ENCODE measurements around the gene PRMT3.

Gene PRMT3

DNA sequence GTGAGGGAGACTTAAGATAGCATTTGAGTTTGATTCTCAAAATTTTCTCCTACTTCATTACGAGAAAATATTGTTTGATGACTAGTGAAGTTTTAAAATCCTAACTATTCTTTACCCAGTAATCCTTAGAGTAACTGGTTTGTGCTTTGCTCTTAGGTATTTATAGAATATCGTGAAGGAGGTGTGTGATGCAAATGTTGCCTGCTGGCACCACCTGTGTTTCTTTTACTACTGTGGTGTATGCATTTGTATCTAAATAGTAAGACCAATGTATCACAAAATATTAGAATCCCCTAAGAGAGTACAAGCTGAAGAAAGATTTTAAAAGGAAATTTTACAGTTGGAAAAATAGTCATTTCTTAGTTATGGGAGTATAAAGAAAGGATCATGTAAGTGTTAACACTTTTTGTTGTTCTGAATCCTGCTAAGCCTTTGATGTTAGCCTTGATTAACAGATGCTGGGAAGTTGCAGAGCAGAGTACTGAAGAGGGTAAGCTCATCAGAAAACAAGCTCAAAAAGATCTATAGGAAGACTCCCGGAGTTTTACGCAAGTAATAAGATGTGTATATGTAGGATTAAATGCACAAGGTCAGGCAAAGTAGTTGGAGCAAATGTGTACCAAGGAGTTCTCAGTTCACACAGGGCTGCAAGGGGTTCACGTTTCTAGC is 109.7 kb downstream of the PRMT3 start:
- Histone ChIP-seq H3K27me3 (ENCODE audit: control insufficient read depth, insufficient read depth, low read length) (no peaks in the 10 kb centered on the region), H3K36me3 (ENCODE audit: control insufficient read depth, insufficient read depth, low read length) (no peaks in the 10 kb centered on the region), H3K9ac (ENCODE audit: low read length) (no peak overlapping the region), H3K4me1 (ENCODE audit: control insufficient read depth, insufficient read depth, low read length) (no peaks in the 10 kb centered on the region), H3K4me3 (ENCODE audit: low read length) (no peak overlapping the region), H3K9me3 (ENCODE audit: control insufficient read depth, low read length) (no peaks in the 10 kb centered on the region)

- no peak overlapping the region for H3K9ac ChIP-seq (ENCODE audit: low read length)
- H3K9me3 ChIP-seq (ENCODE audit: control insufficient read depth, low read length), result no peaks in the 10 kb centered on the region
- no peaks in the 10 kb centered on the region for H3K27me3 ChIP-seq (ENCODE audit: control insufficient read depth, insufficient read depth, low read length)
- no peak overlapping the region for H3K4me3 ChIP-seq (ENCODE audit: low read length)
- H3K36me3 ChIP-seq (ENCODE audit: control insufficient read depth, insufficient read depth, low read length), result no peaks in the 10 kb centered on the region
- no peaks in the 10 kb centered on the region for H3K4me1 ChIP-seq (ENCODE audit: control insufficient read depth, insufficient read depth, low read length)
These were observed 113.7 kb downstream of the PRMT3 start for GRCh38 chr11:20501252-20501651.

GRCh38 chr11:20501971-20502370 is 114.5 kb downstream of the PRMT3 start:
- H3K27me3 ChIP-seq (ENCODE audit: control insufficient read depth, insufficient read depth, low read length), result no peaks in the 10 kb centered on the region
- H3K4me1 ChIP-seq (ENCODE audit: control insufficient read depth, insufficient read depth, low read length), result no peaks in the 10 kb centered on the region
- no peak overlapping the region for H3K4me3 ChIP-seq (ENCODE audit: low read length)
- no peaks in the 10 kb centered on the region for H3K9me3 ChIP-seq (ENCODE audit: control insufficient read depth, low read length)
- no peaks in the 10 kb centered on the region for H3K36me3 ChIP-seq (ENCODE audit: control insufficient read depth, insufficient read depth, low read length)
- no peak overlapping the region for H3K9ac ChIP-seq (ENCODE audit: low read length)

GRCh38 chr11:20511982-20512381 is 124.5 kb downstream of the PRMT3 start:
- no peak overlapping the region for H3K9ac ChIP-seq (ENCODE audit: low read length)
- no peaks in the 10 kb centered on the region for H3K9me3 ChIP-seq (ENCODE audit: control insufficient read depth, low read length)
- no peaks in the 10 kb centered on the region for H3K27me3 ChIP-seq (ENCODE audit: control insufficient read depth, insufficient read depth, low read length)
- no peaks in the 10 kb centered on the region for H3K36me3 ChIP-seq (ENCODE audit: control insufficient read depth, insufficient read depth, low read length)
- H3K4me1 ChIP-seq (ENCODE audit: control insufficient read depth, insufficient read depth, low read length), result no peaks in the 10 kb centered on the region
- no peak overlapping the region for H3K4me3 ChIP-seq (ENCODE audit: low read length)

DNA sequence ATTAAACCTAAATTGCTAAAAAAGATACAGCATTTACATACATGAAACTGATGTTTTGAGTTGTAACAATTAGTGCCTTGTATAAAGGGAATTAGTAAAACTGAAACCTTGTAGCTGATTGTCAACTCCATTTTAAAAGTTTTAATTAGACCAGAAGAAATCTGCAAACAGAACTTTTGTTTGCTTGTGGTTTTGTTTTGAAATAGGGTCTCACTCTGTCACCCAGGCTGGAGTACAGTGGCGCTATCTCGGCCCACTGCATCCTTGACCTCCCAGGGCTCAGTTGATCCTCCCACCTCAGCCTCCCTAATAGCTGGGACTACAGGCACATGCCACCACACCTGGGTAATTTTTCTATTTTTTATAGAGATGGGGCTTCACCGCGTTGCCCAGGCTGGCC is 125.4 kb downstream of the PRMT3 start:
- H3K4me1 ChIP-seq (ENCODE audit: control insufficient read depth, insufficient read depth, low read length), result no peaks in the 10 kb centered on the region
- H3K27me3 ChIP-seq (ENCODE audit: control insufficient read depth, insufficient read depth, low read length), result no peaks in the 10 kb centered on the region
- no peaks in the 10 kb centered on the region for H3K36me3 ChIP-seq (ENCODE audit: control insufficient read depth, insufficient read depth, low read length)
- no peaks in the 10 kb centered on the region for H3K9me3 ChIP-seq (ENCODE audit: control insufficient read depth, low read length)
- H3K9ac ChIP-seq (ENCODE audit: low read length), result no peak overlapping the region
- no peak overlapping the region for H3K4me3 ChIP-seq (ENCODE audit: low read length)

DNA sequence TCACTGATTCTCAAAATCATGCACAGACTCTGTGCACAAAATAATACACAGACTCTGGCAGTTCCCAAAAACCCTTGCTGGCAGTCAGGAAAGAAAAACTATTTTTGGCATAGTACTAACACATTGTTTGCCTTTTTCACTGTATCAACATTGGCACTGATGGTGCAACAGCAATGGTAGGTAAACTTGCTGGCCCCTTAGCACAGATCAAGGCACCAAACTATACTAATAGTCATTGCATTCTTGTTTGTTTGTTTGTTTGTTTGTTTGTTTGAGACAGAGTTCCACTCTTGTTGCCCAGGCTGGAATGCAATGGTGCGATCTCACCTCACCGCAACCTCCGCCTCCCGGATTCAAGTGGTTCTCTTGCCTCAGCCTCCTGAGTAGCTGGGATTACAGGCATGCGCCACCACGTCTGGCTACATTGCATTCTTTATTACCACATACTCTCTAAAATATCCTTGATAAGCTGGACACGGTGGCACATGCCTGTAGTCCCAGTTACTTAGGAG is 130.9 kb downstream of the PRMT3 start:
- Histone ChIP-seq H3K9ac (ENCODE audit: low read length) (no peak overlapping the region), H3K27me3 (ENCODE audit: control insufficient read depth, insufficient read depth, low read length) (no peaks in the 10 kb centered on the region), H3K36me3 (ENCODE audit: control insufficient read depth, insufficient read depth, low read length) (no peaks in the 10 kb centered on the region), H3K9me3 (ENCODE audit: control insufficient read depth, low read length) (no peaks in the 10 kb centered on the region), H3K4me3 (ENCODE audit: low read length) (no peak overlapping the region), H3K4me1 (ENCODE audit: control insufficient read depth, insufficient read depth, low read length) (no peaks in the 10 kb centered on the region)

- no peaks in the 10 kb centered on the region for H3K36me3 ChIP-seq (ENCODE audit: control insufficient read depth, insufficient read depth, low read length)
- H3K9ac ChIP-seq (ENCODE audit: low read length), result no peak overlapping the region
- no peaks in the 10 kb centered on the region for H3K4me1 ChIP-seq (ENCODE audit: control insufficient read depth, insufficient read depth, low read length)
- H3K9me3 ChIP-seq (ENCODE audit: control insufficient read depth, low read length), result no peaks in the 10 kb centered on the region
- no peak overlapping the region for H3K4me3 ChIP-seq (ENCODE audit: low read length)
- no peaks in the 10 kb centered on the region for H3K27me3 ChIP-seq (ENCODE audit: control insufficient read depth, insufficient read depth, low read length)
These were observed 135.0 kb downstream of the PRMT3 start for GRCh38 chr11:20522536-20522935.

DNA sequence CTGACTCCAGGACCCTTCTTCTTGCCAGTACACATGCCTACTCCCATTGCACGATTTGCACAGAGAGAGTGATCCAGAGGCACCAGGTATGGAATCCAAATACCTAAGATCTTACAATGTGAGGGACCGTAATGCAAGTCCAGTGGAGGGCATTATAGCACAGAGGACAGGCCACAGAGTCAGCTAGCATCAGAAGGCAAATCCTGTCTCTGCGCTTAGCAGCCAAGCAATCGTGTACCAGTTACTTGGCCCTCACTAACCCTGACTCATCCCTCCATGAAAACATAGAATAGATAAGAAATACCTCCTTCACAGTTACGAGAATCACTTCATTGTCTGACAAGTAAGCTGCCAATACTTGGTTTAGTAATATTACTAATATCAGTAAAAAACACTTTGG is 142.2 kb downstream of the PRMT3 start:
- H3K4me3 ChIP-seq (ENCODE audit: low read length), result no peak overlapping the region
- no peaks in the 10 kb centered on the region for H3K4me1 ChIP-seq (ENCODE audit: control insufficient read depth, insufficient read depth, low read length)
- H3K27me3 ChIP-seq (ENCODE audit: control insufficient read depth, insufficient read depth, low read length), result no peaks in the 10 kb centered on the region
- no peak overlapping the region for H3K9ac ChIP-seq (ENCODE audit: low read length)
- no peaks in the 10 kb centered on the region for H3K36me3 ChIP-seq (ENCODE audit: control insufficient read depth, insufficient read depth, low read length)
- H3K9me3 ChIP-seq (ENCODE audit: control insufficient read depth, low read length), result no peaks in the 10 kb centered on the region

DNA sequence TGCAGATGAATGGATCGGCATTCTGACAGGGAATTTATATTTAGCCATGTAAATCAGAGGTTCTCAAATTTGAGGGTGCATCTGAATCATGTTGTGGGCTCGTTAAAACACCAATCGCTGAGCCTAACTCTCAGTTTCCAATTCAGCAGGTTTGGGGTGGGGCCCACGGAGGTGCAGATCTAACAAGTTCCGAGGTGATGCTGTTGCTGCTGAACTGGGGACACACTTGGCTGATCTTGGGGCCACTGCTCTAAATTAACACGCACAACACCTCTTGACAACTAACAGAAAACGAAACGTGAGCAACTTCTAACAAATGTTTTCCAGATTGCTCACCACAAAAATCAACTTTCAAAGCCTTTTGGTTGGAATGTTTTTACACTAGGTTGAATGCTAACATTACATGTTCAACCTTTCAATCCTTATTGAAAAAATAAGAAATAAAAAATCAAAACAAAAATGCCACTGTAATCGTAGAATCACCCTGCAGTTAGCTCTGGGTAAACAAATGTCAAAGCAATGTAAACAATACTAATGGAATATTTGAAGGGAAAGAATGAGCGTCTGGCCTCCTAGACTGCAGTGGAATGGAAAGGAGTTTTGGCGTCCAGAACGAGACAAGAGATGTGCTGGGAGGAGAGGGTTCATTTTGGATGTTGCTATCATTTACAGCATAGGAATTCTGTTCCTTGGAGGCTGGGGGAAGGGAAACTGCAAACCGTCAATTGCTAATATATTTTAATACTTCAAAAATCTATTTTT is 143.6 kb downstream of the PRMT3 start:
- no peak overlapping the region for H3K9ac ChIP-seq (ENCODE audit: low read length)
- H3K4me3 ChIP-seq (ENCODE audit: low read length), result no peak overlapping the region
- H3K27me3 ChIP-seq (ENCODE audit: control insufficient read depth, insufficient read depth, low read length), result no peaks in the 10 kb centered on the region
- H3K36me3 ChIP-seq (ENCODE audit: control insufficient read depth, insufficient read depth, low read length), result no peaks in the 10 kb centered on the region
- no peaks in the 10 kb centered on the region for H3K9me3 ChIP-seq (ENCODE audit: control insufficient read depth, low read length)
- H3K4me1 ChIP-seq (ENCODE audit: control insufficient read depth, insufficient read depth, low read length), result no peaks in the 10 kb centered on the region

- no peaks in the 10 kb centered on the region for H3K9me3 ChIP-seq (ENCODE audit: control insufficient read depth, low read length)
- H3K4me3 ChIP-seq (ENCODE audit: low read length), result no peak overlapping the region
- no peak overlapping the region for H3K9ac ChIP-seq (ENCODE audit: low read length)
- H3K36me3 ChIP-seq (ENCODE audit: control insufficient read depth, insufficient read depth, low read length), result no peaks in the 10 kb centered on the region
- H3K4me1 ChIP-seq (ENCODE audit: control insufficient read depth, insufficient read depth, low read length), result no peaks in the 10 kb centered on the region
- H3K27me3 ChIP-seq (ENCODE audit: control insufficient read depth, insufficient read depth, low read length), result no peaks in the 10 kb centered on the region
These were observed 147.9 kb downstream of the PRMT3 start for GRCh38 chr11:20535271-20535881.

DNA sequence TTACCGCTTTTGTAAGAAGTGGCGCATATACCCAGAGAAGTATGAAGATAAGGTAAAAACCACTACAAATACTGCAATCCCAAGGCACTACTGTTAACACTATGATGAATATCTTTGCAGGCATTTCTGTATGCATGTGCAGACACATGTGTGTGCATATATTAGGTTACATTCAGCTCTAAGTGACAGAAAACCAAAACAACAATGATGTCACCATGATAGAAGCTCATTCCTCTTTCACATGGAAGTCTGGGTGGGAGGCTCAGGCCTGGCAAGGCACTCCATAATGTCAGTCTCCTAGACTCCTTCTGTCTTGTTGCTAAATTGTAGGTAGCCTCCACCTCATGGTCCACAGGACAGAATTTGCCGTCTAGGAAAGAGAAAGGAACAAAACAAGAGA is 148.8 kb downstream of the PRMT3 start:
- H3K27me3 ChIP-seq (ENCODE audit: control insufficient read depth, insufficient read depth, low read length), result no peaks in the 10 kb centered on the region
- H3K4me1 ChIP-seq (ENCODE audit: control insufficient read depth, insufficient read depth, low read length), result no peaks in the 10 kb centered on the region
- H3K9me3 ChIP-seq (ENCODE audit: control insufficient read depth, low read length), result no peaks in the 10 kb centered on the region
- H3K9ac ChIP-seq (ENCODE audit: low read length), result no peak overlapping the region
- H3K4me3 ChIP-seq (ENCODE audit: low read length), result no peak overlapping the region
- no peaks in the 10 kb centered on the region for H3K36me3 ChIP-seq (ENCODE audit: control insufficient read depth, insufficient read depth, low read length)

GRCh38 chr11:20536784-20537183 is 149.3 kb downstream of the PRMT3 start:
- H3K4me1 ChIP-seq (ENCODE audit: control insufficient read depth, insufficient read depth, low read length), result no peaks in the 10 kb centered on the region
- H3K4me3 ChIP-seq (ENCODE audit: low read length), result no peak overlapping the region

More at GRCh38 chr11:20536784-20537183, 149.3 kb downstream of the PRMT3 start:
- Histone ChIP-seq H3K9ac (ENCODE audit: low read length) (no peak overlapping the region), H3K36me3 (ENCODE audit: control insufficient read depth, insufficient read depth, low read length) (no peaks in the 10 kb centered on the region), H3K9me3 (ENCODE audit: control insufficient read depth, low read length) (no peaks in the 10 kb centered on the region), H3K27me3 (ENCODE audit: control insufficient read depth, insufficient read depth, low read length) (no peaks in the 10 kb centered on the region)
